ENCODE results near the gene MAD2L2.

The MAD2L2 gene

GRCh38 chr1:11680270-11681070 lies 478 bp downstream of the MAD2L2 start:
- no peak for DNase-seq

GRCh38 chr1:11678442-11678841 lies 2.5 kb downstream of the MAD2L2 start:
- no peak for DNase-seq

DNA sequence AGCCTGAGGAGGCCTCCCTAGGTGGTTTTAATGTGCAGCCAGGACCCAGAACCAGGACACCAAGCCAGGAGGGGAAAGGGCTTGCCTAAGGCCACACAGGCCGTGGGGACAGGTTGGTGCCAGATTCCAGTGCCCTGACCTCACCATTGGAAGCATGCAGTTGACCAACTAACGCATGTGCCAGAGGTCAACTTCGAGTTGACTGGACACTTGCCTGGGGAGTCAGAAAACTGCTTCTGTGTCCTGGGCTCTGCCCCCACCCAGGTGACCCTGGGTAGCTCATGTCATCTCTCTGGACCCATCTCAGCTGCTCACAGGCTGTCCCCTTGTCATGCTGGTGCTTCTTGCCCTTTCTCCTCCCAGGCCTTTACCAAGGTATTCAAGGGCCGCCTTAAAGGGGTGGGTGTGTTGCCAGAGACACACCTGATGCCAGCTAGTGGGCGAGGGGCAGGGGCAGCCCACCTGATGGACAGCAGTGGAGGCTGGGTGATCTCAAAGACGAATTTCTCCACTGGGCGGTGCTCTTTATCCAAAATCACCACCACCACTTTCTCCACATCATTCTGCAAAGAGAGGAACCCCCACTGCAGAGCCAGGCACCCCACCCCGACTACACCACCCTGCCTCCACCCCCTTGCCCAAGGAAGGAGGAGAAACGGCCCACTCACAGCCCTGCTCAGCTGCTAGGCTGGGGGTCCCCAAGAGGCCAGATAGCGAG lies 4.4 kb downstream of the MAD2L2 start:
- no peak for DNase-seq

DNA sequence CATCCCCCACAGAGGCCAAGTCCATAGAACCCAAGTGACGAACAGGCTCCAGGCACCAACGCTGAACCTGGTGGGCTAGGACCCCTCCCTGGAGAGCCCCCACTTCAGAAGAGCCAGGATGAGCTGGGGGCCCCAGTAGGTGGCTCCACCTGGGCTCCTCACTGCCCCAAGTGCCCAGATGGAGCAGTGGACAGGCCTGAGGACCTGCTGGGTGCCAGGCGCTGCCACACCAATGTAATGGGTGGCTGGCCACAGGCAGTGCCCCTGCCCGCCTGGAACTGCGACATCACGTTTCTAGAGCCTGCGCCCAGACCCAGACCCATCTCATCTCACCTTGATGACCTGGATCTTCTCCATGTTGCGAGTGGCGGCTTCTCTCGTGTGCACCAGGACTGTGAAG lies 5.6 kb downstream of the MAD2L2 start:
- DNase-seq: no peak

DNA sequence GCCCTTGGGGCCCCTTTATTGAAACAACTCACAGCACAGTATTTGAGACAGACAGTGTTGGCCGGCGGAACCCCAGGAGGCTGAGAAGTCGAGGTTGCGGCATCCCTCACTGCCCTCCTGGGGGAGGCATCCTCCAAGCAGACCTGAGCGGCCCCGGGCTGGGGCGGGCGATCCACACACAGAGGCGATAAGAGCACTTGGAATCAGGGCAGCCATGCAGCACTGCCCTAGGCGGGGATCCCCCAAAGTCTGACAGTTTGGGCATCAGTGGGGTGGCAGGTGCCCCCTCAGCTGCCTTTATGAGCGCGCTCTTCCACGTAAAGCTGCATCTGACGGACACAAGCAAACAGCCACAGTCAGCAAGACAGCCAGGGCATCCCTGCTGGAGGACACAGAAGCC lies 6.5 kb downstream of the MAD2L2 start:
- DNase-seq: no peak

DNA sequence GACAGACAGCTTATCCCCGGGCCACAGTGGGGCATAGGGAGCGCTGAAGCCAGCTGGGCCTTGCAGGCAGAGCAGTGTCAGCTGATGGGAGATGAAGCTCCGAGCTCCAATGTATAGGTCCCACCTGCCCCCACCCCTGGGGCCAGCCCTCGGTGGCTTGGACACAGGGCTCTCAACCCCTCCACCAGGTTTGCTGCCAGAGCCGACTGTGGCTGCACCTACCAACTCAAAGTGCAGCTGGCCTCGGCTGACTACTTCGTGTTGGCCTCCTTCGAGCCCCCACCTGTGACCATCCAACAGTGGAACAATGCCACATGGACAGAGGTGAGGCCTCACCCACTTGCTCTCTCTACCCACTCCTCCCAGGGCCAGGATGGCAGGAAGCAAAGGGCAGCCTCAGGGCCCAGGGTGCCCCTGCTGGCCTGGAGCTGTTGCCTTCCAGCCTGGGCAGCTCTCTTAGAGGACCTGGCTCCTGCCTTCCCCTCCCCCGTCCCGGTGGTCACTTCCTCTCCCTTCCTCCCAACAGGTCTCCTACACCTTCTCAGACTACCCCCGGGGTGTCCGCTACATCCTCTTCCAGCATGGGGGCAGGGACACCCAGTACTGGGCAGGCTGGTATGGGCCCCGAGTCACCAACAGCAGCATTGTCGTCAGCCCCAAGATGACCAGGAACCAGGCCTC lies 7.7 kb downstream of the MAD2L2 start:
- DNase-seq: no peak

DNA sequence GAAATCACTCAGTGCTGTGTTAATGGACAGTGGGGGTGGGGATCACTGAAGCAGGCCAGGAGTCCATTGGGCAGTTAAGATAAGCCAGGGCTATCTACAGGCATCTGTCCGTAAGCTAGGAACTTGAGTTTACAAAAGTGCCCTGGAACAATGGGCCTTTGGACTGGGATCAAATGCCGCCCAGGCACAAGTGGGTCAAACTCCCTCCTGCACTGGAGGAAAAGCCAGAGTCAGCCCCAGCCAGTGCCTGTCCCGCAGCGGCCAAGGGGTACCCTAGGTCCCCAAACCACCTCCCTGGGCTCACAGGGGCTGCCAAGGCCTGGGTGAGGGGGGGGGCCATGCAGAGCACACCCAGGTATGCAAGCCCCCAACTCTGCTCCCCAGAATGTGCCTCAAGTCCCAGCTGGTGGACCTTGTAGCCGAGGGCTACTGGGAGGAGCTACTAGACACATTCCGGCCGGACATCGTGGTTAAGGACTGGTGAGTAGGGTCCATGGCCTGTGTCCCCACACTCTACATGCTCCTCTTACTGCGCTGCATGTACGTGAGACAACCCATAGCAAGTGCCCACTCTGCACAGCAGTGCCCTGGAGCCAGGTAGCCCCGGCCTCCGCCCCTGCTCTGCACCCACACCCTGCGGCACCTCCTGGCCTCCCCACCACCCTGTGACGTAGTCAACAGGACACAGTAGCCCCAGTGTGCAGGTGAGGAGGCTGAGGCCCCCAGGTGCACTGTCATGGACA lies 9.2 kb downstream of the MAD2L2 start:
- DNase-seq: no peak

- DNase-seq: no peak
These were observed 9.8 kb downstream of the MAD2L2 start for GRCh38 chr1:11671205-11671543.

GRCh38 chr1:11670747-11671146 lies 10.2 kb downstream of the MAD2L2 start:
- DNase-seq: no peak

GRCh38 chr1:11668516-11668915 lies 12.4 kb downstream of the MAD2L2 start:
- no peak for DNase-seq

GRCh38 chr1:11664336-11665065 lies 16.4 kb downstream of the MAD2L2 start:
- peak; percentile 47 for DNase-seq

GRCh38 chr1:11661103-11661502 lies 19.8 kb downstream of the MAD2L2 start:
- DNase-seq: no peak

GRCh38 chr1:11659748-11660147 lies 21.2 kb downstream of the MAD2L2 start:
- DNase-seq: no peak

GRCh38 chr1:11658542-11658941 lies 22.4 kb downstream of the MAD2L2 start:
- DNase-seq: no peak

GRCh38 chr1:11657654-11658053 lies 23.3 kb downstream of the MAD2L2 start:
- DNase-seq: no peak

DNA sequence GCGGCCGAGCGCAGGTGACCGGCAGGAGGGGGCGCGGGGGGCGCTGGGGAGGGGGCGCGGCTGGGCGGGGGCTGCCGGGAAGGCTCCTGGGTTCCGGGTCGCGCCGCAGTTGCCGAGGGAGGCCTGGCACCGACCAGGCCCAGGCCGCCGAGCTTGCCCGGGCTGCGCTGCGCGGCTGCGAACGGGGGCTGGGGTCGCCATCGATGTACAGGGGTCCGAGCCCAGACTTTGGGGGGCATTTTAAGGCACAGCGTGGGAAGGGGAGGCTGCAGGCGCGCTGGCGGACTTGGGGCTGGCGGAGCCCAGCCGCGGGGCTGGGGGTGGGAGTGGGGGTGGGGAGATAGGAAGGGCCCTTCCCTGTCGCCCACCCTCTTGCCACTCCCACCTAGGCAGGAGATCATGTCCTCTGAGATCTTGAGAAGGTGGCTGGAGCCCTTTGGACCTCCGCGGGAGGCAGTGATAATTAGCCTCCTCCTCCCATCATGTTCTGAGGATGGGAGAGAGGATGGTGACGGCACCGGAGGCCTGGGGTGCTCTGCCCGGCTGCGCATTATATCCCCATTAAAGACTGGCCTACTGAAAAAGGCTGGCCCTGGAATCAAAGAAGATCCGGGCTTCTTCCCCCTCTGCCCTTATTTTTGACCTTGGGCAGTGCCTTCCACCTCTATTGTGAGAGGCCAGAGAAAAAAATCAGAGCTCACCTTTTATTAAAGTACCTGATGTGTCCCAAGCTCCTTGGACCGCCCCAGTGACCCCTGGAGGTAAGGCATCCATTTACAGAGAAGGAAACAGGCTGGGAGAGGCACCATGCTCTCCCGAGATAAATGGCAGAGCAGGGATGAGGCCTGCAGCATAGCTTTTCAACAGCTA lies 25.8 kb downstream of the MAD2L2 start:
- no peak for DNase-seq

GRCh38 chr1:11654137-11654938 lies 26.6 kb downstream of the MAD2L2 start, which contains the start of the genes FBXO2 and FBXO44:
TSS of gene FBXO2 (minus strand) at chr1:11654429. CDS start at chr1:11654340, 89 bp downstream.
TSS of gene FBXO44 (plus strand) at chr1:11654877. CDS start at chr1:11655836, 959 bp downstream.
- no peak for DNase-seq

DNA sequence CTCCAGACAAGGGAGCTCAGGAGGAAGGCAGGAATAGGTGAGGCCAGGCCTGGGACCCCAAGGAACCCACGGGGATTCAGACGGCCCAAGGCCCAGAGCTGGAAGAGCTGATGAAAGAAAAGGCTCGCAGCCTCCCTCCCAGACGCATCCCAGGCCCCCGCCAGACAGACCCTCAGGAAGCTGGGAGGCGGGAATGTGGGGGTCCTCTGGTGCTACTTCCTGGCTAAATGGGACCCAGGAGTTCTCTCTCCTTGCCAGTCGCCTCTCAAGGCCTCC lies 27.1 kb downstream of the MAD2L2 start:
- DNase-seq: no peak

GRCh38 chr1:11653101-11653860 lies 27.7 kb downstream of the MAD2L2 start:
- no peak for DNase-seq
